GM13977 (cell line): ENCODE results near the gene AUTS2.

Experiments used
- DNase-seq: peaks from one replicate; pipeline ENCODE4 v3.0.0; 2012; ENCODE audit warnings: low spot score
- CTCF ChIP-seq: IDR thresholded peaks from 2 replicates; pipeline ENCODE4 v1.5.1; 2012; ENCODE audit warnings: mild to moderate bottlenecking, control low read depth; ENCODE audit not compliant: insufficient read depth; ENCODE audit errors: extremely low read depth, missing control alignments
- in situ Hi-C: fragments of 300-500 bp; cut with MboI; formaldehyde crosslinking; loops from one replicate; pipeline ENCODE4 v1.12.0; 2022; ENCODE audit warnings: low sequenced_read_pairs, low pct_unique_long_range_greater_than_20kb, mixed read lengths, inconsistent platforms; ENCODE audit not compliant: unreplicated experiment

Gene AUTS2

GRCh38 chr7:70434376-70434775 lies 836.1 kb downstream of the AUTS2 start:
- TF ChIP-seq CTCF = no peak
- no peak for DNase-seq
- in situ Hi-C loops = no loop called here

- in situ Hi-C loops = no loop called here
- TF ChIP-seq CTCF = no peak
- DNase-seq = no peak
Measured at GRCh38 chr7:70434821-70435220, 836.5 kb downstream of the AUTS2 start.

- in situ Hi-C loops = no loop called here
- no peak for TF ChIP-seq CTCF
- DNase-seq = no peak
Measured at GRCh38 chr7:70435634-70436033, 837.4 kb downstream of the AUTS2 start.

GRCh38 chr7:70436790-70437350 lies 838.6 kb downstream of the AUTS2 start:
- TF ChIP-seq CTCF = no peak
- DNase-seq = no peak
- in situ Hi-C loops = no loop called here

- no peak for TF ChIP-seq CTCF
- in situ Hi-C loops = no loop called here
- no peak for DNase-seq
Measured at GRCh38 chr7:70439651-70440050, 841.4 kb downstream of the AUTS2 start.

- TF ChIP-seq CTCF = no peak
Measured at GRCh38 chr7:70446448-70447143, 848.3 kb downstream of the AUTS2 start.

More at GRCh38 chr7:70446448-70447143, 848.3 kb downstream of the AUTS2 start:
- no peak for DNase-seq
- in situ Hi-C loops = no loop called here
